Stromal cell of bone marrow (primary cell): ENCODE results near the gene CACNA1D.
A peak's percentile ranks its signal among the peaks of the same experiment; 100 is the strongest.

Experiments used
- DNase-seq: peaks from one replicate; pipeline ENCODE4 v3.0.0-alpha.2; 2012; ENCODE audit warnings: low read depth

The CACNA1D gene

GRCh38 chr3:53716998-53717397, 222.6 kb downstream of the CACNA1D start:
- no peak for DNase-seq

- DNase-seq = no peak
Measured at GRCh38 chr3:53718462-53718861, 224.1 kb downstream of the CACNA1D start.

- no peak for DNase-seq
Measured at GRCh38 chr3:53719796-53720195, 225.4 kb downstream of the CACNA1D start.

DNA sequence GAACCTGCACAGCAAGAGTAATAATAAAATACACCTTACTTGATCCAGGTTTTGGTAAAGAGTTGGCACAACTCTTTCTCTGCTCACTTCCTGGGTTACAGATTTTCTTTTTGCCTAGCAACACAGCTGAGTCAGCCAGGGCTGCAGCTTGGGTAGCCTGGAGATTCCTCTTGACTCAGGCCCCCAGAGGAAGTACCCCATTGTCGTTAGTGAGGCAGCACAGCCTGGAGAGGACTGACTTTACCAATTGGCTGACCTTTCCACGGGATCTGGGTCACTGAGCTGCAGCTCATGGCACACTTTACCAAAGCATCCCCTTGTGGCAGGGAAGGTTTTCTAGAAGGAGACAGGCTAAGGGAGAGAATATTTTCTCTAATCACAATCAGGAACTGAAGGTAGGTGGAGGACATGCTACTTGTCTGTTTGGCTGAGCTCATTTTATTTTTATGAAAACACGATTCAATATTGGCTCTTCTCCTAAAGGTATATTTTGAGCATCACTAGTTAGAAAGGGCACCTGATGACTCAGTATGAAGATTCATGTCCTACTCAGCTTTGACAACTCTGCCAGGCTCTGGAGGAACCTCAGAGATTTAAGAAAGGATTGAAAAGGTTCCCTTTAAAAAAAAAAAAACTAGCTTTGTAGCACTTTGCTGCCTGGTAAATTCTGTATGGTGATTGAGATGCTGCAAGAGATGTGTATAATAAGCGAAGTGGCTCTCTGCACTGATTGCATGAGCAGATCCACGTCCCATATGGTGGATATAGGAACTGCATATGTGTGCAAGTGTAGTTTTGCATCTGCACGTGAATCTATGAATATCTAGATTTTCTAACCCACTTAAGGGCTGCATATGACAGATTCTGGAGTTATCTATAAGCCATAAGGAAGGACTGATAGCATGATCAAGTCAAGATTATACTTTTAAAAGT, 227.0 kb downstream of the CACNA1D start:
- DNase-seq = peak; percentile 34

- DNase-seq = no peak
Measured at GRCh38 chr3:53724566-53724965, 230.2 kb downstream of the CACNA1D start.

DNA sequence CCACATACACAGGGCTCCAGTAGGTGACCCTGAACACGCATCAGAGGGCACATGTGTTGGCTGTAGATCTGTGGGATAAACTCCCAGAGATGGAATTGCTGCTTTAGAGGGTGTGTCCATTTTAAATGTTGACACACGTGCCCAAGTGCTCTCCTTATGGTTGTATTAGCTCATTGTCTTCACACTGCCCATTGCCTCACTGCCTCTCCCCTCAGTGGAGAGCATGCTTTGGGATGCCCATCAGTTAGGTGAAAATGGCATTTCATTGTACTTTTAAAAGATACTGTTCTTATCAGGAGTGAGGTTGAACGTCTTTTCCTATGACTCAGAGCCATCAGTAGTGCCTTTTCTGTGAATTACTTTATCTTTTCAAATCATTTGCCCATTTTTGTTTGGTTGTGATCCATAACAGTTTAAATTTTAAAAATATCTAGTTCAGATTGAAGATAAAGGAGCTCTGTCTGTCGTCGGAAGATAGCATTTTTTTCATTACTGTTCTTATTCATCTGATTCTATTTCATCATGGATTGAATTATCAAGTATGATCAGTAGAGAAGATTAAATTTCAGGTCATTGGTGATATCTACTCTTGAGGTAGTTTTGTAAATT, 231.1 kb downstream of the CACNA1D start:
- DNase-seq = no peak

- DNase-seq = no peak
Measured at GRCh38 chr3:53726643-53727042, 232.2 kb downstream of the CACNA1D start.

- DNase-seq = no peak
Measured at GRCh38 chr3:53728606-53729005, 234.2 kb downstream of the CACNA1D start.

GRCh38 chr3:53729159-53729558, 234.7 kb downstream of the CACNA1D start:
- DNase-seq = no peak

DNA sequence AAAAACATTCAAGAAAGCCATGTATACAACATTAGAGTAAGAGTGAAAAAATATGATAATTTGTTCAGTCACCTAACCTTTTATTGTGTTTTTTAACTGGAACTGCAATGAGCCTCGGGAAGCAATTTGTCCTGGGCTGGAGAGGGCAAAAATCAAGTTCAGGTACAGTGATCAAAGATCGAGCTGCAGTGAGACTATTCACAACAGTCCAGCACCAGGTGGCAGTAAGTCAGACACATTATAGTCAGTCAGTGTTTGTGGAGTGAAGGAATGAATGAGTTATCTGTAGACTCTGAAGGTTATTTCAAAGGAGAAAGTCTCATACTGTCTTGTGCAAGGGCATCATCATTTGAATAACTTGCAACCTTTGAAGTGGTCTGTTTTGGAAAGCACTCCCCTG, 235.2 kb downstream of the CACNA1D start:
- DNase-seq = no peak

DNA sequence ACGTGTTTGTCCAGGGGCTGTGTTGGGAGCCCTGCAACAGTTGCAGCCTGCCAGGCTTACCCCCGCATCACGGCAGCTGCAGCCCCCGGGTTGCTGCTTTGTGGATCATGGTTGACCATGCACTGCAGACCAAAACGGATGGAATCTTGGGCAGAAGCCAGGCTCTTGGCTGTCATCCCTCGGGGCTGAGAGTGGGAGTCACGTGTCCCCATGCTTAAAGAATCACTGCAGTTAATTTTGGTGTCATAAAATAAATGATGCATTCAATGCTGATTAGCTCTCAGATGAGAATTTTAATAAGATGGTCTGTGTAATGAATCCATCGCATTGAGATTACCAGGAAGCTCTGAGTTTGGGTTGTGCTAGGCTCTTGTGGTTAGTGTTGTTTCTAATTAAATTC, 236.2 kb downstream of the CACNA1D start:
- no peak for DNase-seq

GRCh38 chr3:53731934-53732624, 237.7 kb downstream of the CACNA1D start:
- no peak for DNase-seq

DNA sequence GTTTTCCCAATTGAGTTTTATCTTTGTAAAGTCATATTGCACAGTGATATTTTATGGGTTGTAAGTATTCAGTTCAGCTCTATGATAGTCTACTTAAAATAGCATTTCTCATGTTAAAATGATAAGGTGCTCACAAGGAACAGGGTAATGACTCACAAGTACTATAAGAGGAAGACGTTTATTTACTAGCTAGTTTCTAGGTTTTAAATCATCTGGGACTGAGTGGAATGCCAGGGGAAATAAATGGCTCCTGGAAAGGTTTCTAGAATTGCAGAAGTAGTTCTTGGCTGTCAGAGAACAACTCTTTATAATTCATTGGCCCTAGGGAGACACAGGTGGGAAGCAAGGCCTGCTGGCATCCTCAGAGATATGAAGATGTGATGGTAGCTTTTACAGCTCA, 239.0 kb downstream of the CACNA1D start:
- DNase-seq = no peak

GRCh38 chr3:53739966-53740365, 245.6 kb downstream of the CACNA1D start:
- no peak for DNase-seq

- peak; percentile 72 for DNase-seq
Measured at GRCh38 chr3:53740956-53741355, 246.5 kb downstream of the CACNA1D start.

- no peak for DNase-seq
Measured at GRCh38 chr3:53744351-53744750, 249.9 kb downstream of the CACNA1D start.

GRCh38 chr3:53747559-53747958, 253.1 kb downstream of the CACNA1D start:
- DNase-seq = no peak

- no peak for DNase-seq
Measured at GRCh38 chr3:53748512-53749271, 254.3 kb downstream of the CACNA1D start.

DNA sequence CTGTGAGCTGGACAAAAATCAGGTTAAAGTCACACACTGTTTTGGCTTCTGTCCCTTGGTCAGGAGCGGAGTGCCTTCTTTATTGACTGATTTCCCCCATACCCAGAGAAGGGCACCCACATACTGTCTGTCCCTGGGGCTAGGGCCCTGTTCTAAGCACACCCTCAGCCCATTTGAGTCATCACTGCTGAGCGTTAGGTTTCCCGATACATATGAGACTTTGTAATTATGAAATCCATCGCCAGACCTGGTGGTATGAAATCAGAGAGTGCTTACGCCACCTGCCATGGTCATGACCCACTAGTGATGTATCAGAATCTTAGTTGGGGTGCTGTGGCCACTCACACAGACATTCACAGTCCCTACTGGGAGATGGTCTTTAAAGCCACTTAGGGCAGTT, 255.0 kb downstream of the CACNA1D start:
- no peak for DNase-seq

- no peak for DNase-seq
Measured at GRCh38 chr3:53750253-53751210, 256.1 kb downstream of the CACNA1D start.
